HG02588 (cell line): ENCODE results near the gene NUP35.

ENCODE experiments used
- ATAC-seq: cut with Tn5 transposase; IDR thresholded peaks from one replicate; pipeline ENCODE4 v1.9.1; 2021; ENCODE audit warnings: mild to moderate bottlenecking, moderate library complexity; ENCODE audit not compliant: unreplicated experiment

The NUP35 gene, protein sequence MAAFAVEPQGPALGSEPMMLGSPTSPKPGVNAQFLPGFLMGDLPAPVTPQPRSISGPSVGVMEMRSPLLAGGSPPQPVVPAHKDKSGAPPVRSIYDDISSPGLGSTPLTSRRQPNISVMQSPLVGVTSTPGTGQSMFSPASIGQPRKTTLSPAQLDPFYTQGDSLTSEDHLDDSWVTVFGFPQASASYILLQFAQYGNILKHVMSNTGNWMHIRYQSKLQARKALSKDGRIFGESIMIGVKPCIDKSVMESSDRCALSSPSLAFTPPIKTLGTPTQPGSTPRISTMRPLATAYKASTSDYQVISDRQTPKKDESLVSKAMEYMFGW

DNA sequence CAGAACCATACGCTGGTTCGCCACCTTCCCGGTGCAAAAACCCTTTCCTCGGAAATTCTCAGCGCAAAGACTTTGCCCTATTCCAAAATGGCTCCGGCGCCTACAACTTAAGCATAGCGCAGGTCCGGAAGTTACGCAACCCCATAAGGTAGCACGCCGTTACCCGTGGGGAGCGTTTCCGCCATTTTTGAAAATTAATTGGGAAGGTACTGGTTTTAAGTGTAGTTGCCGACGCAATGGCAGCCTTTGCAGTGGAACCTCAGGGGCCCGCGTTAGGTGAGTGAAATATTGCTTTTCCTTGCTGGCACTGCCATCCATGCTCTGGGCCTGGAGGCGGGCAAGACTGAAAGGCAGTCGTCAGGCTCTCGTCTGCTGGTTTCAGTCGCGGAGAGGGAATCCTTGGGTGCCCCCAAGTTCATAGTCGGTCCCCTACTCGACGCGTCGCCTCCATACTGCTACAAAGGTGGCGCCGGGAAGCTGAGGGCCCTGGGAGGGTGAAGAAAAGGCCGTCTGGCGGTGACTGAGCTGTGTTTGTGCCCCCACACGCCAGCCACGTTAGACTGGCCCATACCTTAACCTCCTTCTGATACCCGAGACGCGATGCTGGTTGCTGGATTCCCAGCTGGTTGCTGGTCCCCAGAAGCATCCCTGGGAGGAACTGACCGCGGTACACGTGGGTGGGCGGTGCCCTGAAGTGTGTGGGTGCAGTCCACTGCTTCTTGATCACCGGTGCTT, at the start of gene NUP35:
Gene NUP35 (plus strand): TSS at position 222 of the 735 bp plus-strand sequence. CDS start 15 bp downstream, at position 237.
- ATAC-seq, result peak; percentile 88

DNA sequence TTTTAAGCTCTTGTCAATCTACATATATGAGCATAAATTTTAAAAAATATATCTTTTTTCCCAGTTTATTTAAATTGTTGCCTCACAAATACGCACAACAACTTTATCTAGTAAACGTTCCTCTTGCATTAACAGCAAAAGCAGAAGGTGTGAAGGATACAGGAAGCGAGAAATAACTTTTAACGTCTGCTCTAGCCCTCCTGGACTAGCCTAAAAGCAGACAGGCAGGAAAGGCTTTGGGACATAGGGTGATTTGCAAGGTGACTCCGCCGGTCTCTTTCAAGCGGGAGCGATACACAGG, 46.1 kb upstream of the NUP35 start:
- ATAC-seq, result no peak

DNA sequence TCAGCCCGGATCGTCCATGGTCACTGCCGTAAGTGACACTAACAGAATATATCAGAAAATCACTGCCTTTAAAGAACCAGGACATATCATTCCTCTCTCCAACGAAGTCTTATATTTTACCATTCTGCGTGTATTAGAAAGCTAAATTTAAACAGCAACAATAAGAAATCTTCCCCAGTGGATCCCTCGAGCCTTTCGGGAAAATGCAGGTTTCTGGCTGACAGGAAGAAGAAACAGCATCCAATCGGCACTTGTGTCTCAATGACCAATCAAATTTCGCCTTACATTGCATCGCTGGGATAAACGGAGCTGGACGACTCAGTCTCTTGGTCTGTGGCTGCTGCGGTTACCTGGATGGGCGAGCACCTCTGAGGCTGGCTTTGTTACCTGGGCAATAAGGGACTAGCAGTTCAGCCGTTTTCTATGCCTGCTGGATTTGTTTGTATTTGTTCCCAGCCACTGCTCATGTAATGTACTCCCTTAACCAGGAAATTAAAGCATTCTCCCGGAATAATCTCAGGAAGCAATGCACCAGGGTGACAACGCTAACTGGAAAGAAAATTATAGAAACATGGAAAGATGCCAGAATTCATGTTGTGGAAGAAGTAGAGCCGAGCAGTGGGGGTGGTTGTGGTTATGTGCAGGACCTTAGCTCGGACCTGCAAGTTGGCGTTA, 45.6 kb upstream of the NUP35 start, which contains the start of gene DUSP19:
Gene DUSP19 (plus strand): TSS at position 284 of the 675 bp plus-strand sequence. CDS start 187 bp downstream, at position 471.
- ATAC-seq, result peak; percentile 92

DNA sequence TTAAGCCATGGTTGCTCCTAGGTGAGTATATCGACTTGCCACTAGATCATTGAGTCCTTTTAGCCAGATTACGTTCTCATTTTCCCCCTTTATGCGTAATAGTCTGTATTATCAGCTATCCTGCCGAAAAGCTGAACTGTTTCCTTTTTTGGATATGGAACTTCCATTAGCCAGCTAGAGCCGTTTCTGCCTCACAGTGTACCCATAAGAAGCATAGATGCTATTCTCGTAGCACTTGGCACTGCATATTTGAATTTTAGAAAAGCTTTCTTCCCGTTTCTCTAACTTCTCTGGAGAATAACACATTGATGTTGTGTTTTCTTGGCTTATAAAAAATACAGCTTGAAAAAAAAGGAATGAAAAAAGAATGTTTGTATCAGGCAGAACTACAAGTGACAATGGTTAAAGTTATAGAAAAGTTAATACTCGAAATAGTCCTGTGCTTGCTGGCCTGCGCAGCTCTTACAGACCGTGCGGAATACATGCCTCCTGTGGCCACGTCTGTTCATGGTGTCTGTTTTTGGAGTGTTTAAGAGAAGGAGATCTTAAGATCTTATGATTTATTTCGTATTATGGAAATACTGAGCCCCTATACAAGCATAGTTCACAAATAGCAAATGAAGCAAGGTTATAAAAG, 45.0 kb upstream of the NUP35 start:
- ATAC-seq, result peak; percentile 22

DNA sequence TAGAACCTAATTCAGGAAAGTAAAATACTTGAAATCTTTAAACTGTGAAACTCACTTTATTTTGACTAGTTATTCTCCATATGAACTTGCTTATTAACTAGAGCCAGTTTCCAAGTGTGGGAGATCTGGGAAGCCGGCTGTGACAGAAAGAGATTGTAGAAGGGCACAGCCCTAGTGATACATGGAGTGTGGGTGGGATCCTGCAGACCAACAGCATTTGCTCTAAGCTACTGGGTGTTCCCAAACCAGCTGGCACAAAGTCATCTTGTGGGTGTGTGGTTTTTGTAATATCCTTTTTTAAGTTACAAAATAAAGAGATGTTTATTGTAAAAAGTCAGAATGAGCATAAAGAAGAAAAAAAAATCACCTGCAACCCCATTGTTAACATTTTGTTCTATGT, 42.3 kb upstream of the NUP35 start:
- ATAC-seq, result no peak

DNA sequence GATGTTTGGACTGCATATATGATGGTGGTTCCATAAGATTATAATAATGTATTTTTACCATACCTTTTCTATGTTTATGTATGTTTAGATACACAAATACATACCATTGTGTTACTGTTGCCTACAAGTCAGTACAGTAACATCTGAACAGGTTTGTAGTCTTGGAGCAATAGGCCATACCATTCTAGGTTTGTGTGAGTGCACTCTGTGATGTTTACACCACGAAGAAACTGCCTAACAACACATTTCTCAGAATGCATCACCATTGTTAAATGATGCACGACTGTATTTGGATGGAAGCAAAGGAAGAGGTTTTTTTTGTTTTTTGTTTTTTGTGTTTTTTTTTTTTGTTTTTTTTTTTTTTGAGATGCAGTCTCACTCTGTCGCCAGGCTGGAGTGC, 36.2 kb upstream of the NUP35 start:
- no peak for ATAC-seq

DNA sequence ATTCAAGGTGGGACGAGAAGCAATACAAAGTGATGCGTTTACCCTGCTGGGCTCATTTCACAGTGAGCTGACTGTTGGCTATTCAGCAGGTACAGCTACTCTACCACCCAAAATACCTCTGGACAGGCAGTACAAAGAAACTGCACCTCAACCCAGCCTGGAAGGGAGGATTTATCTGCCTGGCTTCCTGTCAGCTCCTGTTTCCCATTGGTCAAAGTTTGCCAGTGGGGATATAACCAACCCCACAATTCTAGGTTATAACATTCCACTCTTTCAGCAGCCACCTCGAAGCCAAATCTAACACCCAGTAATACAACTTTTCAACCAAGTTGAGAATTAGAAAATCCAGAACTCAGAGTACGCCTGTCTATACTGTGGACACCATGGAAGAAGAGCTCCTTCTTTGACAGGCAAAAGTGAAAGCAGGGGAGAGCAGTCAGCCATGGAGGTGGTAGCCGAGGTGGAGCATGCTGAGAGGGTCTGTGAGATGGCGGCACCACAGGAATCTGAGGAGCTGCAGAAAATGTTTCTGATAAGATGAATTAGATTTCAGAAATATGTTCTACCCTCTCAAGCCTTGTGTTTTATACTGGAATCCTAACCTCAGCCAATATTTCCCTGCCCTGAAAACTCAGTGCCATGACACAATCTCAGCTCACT, 34.9 kb upstream of the NUP35 start:
- peak; percentile 57 for ATAC-seq

DNA sequence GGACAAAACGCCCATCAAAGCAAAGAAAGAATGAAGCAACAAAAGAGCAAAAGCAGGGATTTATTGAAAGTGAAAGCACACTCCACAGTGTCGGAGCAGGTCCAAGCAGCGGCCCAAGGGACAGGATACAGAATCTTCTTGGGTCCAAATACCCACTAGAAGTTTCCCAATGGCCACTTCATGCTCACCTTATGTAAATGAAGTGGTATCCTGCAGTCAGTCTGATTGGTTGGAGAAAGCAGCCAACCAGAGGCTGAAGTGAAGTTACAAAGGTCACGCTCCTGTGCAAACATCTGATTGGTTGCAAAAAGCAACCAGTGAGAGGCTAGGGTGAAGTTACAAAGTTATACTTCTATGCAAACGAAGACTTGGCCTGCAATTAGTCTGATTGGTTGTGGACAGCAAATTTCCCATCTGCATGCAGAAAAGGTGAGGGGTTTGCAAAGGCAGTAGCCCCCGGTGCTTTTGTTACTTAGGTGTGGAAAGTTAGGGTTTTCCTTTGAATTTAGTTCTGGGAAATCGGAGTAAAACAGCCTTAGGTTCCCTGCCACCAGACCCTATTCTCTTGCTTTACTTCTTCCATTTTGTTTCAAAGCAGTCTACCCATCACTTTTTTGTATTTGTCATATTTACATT, 32.8 kb upstream of the NUP35 start:
- no peak for ATAC-seq

DNA sequence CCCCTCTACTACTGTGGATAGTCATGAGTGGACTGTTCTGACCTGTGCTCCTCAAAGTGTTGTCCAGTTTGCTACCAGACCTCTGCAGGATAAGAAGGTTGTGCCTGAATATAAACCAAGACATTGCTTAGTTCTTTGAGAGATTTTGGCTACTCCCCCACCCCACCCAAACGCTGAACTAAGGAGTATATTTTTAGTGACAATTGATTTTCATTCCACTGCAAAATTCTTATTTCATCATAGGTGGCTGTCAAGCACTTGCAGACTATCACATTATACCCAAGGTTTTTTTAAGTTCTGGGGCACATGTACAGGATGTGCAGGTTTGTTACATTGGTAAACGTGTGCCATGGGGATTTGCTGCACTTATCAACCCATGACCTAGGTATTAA, 32.3 kb upstream of the NUP35 start:
- ATAC-seq, result no peak

DNA sequence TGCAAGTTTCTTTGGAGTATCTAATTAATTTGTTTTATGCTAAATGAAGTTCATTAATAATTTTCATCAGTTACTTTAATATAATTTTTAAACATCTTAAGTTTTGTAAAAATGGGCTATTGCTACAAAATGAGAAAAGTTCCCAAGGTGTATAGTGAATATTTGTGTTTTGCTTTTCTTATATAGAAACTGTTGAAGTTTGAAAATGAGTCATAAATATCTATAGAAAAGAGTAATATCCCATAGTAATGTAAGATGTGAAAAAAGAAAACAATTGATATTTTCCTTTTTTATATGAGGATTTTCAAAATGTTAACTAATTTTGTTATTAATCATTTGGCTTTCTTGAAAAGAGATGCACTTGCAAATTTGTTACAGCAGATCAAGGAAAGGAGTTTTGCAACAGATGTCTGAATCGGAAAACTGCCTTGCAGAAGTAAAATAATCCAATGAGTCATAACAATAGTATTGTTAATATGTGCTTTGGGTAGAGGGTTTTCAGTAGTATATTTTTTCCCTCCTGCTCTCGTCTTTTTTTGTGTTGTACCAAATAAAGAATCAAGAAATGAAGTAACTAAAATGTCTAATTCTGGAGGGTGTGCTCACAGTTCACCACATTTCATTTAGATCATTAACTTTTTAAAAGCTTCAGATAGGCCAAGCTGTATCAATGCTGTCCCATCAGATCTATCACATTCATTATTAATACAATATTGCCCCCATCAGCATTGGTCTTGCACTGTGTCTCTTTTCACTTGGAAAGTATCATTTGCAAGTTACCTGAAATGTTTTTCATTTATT, 30.2 kb upstream of the NUP35 start:
- ATAC-seq, result peak; percentile 71

DNA sequence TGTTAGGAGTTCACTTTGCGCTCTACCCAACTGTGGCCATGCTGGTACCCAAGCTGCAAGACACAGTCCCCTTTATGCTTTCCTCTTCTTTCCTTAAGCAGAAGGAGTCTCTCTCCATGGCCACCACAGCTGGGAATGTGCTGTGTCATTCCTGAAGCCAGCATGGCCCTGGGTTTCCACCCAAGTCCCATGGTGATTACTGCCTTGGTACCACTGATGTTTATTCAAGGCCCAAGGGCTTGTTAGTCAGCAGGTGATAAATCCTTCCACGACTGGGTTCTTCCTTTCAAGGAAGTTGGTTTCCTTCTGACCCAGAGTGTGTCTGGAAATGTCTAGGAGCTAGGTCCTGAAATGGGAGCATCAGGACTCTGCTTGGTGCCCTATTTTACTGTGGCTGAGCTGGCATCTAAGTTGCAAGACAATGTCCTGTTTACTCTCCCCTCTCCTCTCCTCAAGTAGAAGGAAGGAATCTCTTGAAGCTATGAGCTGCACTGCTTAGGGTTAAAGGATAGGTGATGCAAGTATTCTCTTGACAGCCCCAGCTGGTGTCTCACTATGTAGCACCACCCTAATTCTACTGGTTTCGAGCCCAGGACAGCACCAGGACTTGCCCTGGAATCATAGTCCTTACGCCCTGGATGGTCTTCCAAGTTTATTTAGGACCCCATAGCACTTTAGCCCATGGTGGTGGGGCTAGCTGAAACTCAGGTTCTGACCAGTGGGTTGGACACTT, 18.7 kb upstream of the NUP35 start:
- ATAC-seq, result no peak

DNA sequence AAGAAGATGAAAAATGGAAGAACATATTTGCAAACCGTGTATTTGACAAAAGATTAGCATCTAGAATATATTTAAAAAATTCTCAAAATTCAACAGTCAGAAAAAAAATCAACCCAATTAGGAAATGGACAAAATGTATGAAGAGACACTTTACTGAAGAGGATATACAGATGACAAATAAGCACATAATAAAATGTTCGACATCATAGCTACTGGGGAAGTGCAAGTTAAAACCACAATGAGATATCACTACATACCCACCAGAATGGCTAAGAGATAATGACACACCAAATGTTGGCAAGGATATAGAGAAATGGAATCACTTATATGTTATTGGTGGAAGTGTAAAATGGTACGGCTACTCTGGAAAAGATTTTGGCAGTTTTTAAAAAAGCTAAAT, 11.7 kb upstream of the NUP35 start:
- ATAC-seq, result no peak

DNA sequence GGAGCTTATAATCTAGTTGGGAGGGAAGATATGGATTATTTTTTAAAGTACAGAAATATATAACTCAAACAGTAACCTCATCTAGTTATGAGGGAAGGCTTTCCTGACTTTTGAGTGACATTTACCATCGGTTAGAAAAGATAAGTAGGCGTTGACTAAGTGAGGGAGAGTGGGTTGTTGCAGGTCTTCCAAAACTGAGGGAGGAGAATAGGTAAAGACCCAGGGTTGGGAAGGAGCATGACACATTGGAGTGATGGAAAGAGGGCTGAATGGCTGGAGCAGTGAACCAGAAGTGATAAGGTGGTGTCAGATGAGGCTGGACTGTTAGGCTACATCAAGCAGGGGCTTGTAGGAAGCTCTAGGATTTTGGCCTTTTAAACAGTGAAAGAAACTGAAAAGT, 10.6 kb upstream of the NUP35 start:
- no peak for ATAC-seq

DNA sequence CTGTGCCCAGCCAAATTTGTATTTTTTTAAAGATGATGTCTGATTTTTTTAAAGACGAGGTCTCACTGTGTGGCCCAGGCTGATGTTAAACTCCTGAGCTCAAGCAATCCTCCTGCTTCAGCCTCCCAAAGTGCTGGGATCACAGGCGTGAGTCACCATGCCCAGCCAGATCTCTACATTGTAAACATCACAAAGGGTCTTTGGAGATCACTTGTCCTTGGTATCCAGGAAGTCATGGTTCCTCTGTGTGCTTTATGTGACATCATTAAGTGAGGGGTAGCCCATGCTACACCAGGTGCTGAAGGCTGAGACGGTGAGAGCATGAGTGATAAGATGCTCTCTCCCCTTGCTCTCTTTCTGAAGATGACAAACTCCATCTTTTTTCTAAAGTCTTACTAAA, 7.0 kb upstream of the NUP35 start:
- ATAC-seq, result no peak

DNA sequence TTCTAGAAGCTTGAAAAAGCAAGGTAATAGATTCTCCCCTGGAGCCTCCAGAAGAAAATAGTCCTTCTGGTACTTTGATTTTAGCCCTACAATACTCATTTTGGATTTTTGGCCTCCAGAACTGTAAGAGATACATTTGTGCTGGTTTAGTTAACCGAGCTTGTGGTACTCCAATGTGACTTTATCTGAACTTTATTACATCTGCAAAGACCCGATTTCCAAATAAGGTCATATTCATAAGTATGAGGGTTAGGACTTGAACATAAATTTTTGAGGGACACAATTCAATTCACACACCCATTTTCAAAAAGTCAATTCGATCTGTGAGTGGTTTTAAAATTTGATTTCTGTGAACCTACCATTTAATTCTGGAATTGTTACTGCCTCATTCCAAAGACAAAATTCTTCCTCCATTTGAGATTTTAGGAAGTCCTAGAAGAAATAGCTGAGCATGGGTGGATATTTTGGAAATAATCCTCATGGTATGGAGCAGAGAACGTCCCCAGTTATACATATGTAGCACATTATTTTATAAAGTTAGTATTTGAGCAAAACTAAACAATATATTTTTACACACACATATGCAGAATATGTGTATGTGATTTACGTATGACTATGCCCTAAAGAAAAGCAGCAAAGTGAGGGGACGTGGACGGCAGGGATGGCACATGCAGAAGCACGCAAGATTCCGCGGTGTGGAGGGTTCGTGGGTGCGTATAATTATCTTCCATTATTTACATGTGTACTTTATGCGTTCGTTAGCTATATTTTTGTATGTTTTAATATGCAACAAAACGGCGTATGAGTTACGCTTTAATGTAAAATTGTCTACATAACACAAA, 905 bp upstream of the NUP35 start:
- ATAC-seq, result no peak

DNA sequence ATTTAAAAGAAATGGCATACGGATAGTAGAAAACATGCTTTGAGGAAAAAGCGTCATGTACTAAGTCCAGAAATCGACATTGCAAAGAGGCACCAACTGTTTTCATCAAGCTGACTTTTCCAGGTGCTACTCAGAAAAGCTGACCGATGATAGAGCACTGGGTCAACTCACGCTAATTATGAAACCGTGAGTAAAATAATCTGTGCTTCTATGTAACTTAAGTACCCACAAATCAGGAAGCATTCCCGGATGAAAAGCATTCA, 353 bp upstream of the NUP35 start:
- peak; percentile 37 for ATAC-seq

DNA sequence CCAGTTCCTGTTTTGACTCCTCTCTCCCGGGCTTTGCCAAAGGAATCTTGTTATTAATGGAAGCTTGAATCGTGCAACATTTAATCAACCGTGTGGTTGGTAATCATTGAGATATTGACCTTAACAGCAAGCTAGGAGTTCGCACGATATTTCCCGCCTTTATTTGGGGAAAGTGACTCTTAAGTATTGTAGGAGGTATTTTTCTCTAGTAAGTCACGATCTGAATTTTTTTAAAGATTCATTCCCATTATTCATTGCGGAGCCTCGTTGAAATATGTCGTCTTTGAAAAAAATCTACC, 663 bp downstream of the NUP35 start:
- ATAC-seq, result no peak

DNA sequence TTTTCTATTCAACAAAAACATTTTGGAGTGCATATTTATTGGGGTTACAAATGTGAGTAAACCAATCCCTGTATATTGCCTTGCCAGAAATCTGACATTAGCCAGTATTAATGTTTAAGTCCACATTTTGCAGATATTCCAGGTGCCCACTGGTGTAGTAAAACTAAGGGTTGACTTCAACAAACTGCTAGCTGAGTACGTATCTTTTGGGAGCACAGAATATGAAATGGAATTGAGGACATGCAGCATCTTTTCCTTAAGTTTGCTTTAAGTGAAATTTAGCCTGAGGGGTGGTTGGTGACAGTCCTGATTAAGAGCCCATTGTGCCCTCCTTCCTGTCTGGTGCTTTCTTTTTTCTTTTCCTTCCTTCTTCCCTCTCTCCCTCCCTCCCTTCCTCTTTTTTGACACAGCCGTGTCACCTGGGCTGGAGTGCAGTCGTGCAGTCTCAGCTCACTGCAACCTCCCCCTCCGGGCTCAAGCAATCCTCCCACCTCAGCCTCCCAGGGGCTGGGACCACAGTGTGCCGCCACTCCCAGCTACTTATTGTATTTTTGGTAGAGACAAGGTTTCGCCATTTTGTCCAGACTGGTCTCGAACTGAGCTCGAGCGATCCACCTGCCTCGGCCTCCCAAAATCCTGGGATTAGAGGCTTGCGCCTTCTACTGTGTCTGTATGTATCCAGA, 1.6 kb downstream of the NUP35 start:
- ATAC-seq, result no peak
